CD4-positive, alpha-beta T cell treated with Interleukin-2 at 100 ng/mL for 4 hours (primary cell): ENCODE measurements around the gene NAV2.

Source experiments
- DNase-seq: peaks from one replicate; pipeline ENCODE4 v3.0.0-alpha.2; 2020; ENCODE audit warnings: low spot score

NAV2 gene

GRCh38 chr11:20025332-20025840 lies 312.7 kb downstream of the NAV2 start:
- DNase-seq, result no peak

GRCh38 chr11:20026629-20027555 lies 314.3 kb downstream of the NAV2 start:
- DNase-seq, result no peak

GRCh38 chr11:20027556-20028013 lies 314.9 kb downstream of the NAV2 start:
- no peak for DNase-seq

GRCh38 chr11:20029193-20029592 lies 316.6 kb downstream of the NAV2 start:
- no peak for DNase-seq

GRCh38 chr11:20030472-20030871 lies 317.8 kb downstream of the NAV2 start:
- DNase-seq, result no peak

- no peak for DNase-seq
These were observed 318.7 kb downstream of the NAV2 start for GRCh38 chr11:20031155-20032001.

GRCh38 chr11:20032127-20032526 lies 319.5 kb downstream of the NAV2 start:
- DNase-seq, result no peak

- DNase-seq, result no peak
These were observed 320.1 kb downstream of the NAV2 start for GRCh38 chr11:20032577-20033260.

GRCh38 chr11:20033806-20034205 lies 321.2 kb downstream of the NAV2 start:
- no peak for DNase-seq

- DNase-seq, result no peak
These were observed 322.3 kb downstream of the NAV2 start for GRCh38 chr11:20034941-20035340.

- DNase-seq, result no peak
These were observed 322.7 kb downstream of the NAV2 start for GRCh38 chr11:20035375-20035700.

- DNase-seq, result no peak
These were observed 323.3 kb downstream of the NAV2 start for GRCh38 chr11:20035701-20036601.

- no peak for DNase-seq
These were observed 324.1 kb downstream of the NAV2 start for GRCh38 chr11:20036626-20037335.

GRCh38 chr11:20037396-20038153 lies 324.9 kb downstream of the NAV2 start:
- DNase-seq, result no peak

- DNase-seq, result no peak
These were observed 325.8 kb downstream of the NAV2 start for GRCh38 chr11:20038412-20038811.

GRCh38 chr11:20038972-20039371 lies 326.3 kb downstream of the NAV2 start:
- DNase-seq, result no peak

GRCh38 chr11:20041499-20041898 lies 328.9 kb downstream of the NAV2 start:
- DNase-seq, result no peak

- no peak for DNase-seq
These were observed 329.5 kb downstream of the NAV2 start for GRCh38 chr11:20042045-20042639.

GRCh38 chr11:20042811-20043341 lies 330.2 kb downstream of the NAV2 start:
- no peak for DNase-seq
